BLaER1 (cell line): ENCODE results near the gene KIAA1755.

Source experiments
- H3K27ac ChIP-seq: shearing (Covaris generic); formaldehyde crosslinking; 2 replicates; pipeline ENCODE4 v1.8.1; 2022
- H3K27me3 ChIP-seq: shearing (Covaris generic); formaldehyde crosslinking; 2 replicates; pipeline ENCODE4 v1.8.1; 2022
- H3K36me3 ChIP-seq: shearing (Covaris generic); formaldehyde crosslinking; 2 replicates; pipeline ENCODE4 v1.8.1; 2022
- H3K4me1 ChIP-seq: shearing (Covaris generic); formaldehyde crosslinking; 2 replicates; pipeline ENCODE4 v1.8.1; 2022
- H3K4me2 ChIP-seq: shearing (Covaris generic); formaldehyde crosslinking; 2 replicates; pipeline ENCODE4 v1.8.1; 2022
- H3K4me3 ChIP-seq: shearing (Covaris generic); formaldehyde crosslinking; 2 replicates; pipeline ENCODE4 v1.8.1; 2022
- H3K9ac ChIP-seq: shearing (Covaris generic); formaldehyde crosslinking; 2 replicates; pipeline ENCODE4 v1.8.1; 2022
- H3K9me3 ChIP-seq: shearing (Covaris generic); formaldehyde crosslinking; 2 replicates; pipeline ENCODE4 v1.8.1; 2022
- H4K20me1 ChIP-seq: shearing (Covaris generic); formaldehyde crosslinking; 2 replicates; pipeline ENCODE4 v1.8.1; 2022
- Cebpa-rat ChIP-seq: shearing (Covaris generic); IDR thresholded peaks from 2 replicates; pipeline ENCODE4 v1.8.1; 2022

KIAA1755 gene

DNA sequence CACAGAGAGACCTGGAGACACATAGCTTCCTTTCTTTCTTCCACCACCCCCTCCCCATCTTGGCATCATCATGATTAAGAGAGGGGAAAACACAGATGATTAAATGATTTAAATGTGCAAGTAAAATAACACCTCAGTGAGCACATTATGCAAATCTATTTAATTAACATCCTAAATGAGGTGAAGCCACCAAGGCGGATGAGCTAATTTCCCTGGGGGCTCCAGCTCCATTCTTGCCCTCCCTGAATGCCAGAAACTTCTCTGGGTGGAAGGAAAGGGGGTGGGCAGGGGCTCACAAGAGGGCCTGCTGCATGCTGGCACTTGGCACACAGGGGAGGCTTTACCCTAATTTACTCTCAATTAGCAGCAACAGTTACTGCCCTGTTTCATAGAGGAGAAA, 62.9 kb downstream of the KIAA1755 start:
- Histone ChIP-seq H3K27ac (no peak overlapping the region), H3K4me1 (peaks cover 22% of the 10 kb centered on the region), H3K4me2 (peak overlapping the region; percentile 3; the same call in 1 of the 2 replicates)

GRCh38 chr20:38197217-38197616, 63.3 kb downstream of the KIAA1755 start:
- no peaks in the 10 kb centered on the region for H3K36me3 ChIP-seq
- H4K20me1 ChIP-seq = no peaks in the 10 kb centered on the region
- H3K27me3 ChIP-seq = no peaks in the 10 kb centered on the region
- TF ChIP-seq Cebpa-rat = no peak
- 0 out of 2 replicates have a peak overlapping the region, but pooled peaks have one; percentile 3 for H3K4me2 ChIP-seq
- H3K27ac ChIP-seq = no peak overlapping the region
- H3K9ac ChIP-seq = no peak overlapping the region
- no peaks in the 10 kb centered on the region for H3K9me3 ChIP-seq
- H3K4me1 ChIP-seq = peaks cover 22% of the 10 kb centered on the region
- no peak overlapping the region for H3K4me3 ChIP-seq

More for the DNA sequence above, 62.9 kb downstream of the KIAA1755 start:
- Histone ChIP-seq H3K9ac (no peak overlapping the region), H3K27me3 (no peaks in the 10 kb centered on the region), H4K20me1 (no peaks in the 10 kb centered on the region), H3K4me3 (no peak overlapping the region), H3K9me3 (no peaks in the 10 kb centered on the region), H3K36me3 (no peaks in the 10 kb centered on the region)
- no peak for TF ChIP-seq Cebpa-rat

DNA sequence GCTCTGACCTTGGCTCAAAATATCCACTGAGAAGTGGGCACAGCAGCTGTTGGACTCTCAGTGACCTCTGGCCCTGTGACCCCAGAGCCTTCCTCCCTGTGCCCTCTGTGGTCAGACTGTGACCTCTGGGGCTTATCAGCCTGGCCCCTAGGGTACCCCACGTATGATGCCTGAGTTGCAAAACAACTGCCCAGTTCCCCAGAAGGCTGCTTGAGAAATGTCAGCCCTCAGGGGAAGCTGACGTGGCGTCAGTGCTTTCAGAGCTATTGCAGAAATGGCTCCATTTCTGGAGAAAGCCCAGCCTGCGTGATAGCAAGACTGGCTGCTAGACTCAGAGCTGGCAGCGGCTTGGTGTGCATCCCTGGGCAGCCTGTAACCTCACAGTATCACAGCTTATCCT, 63.9 kb downstream of the KIAA1755 start:
- H3K36me3 ChIP-seq = no peaks in the 10 kb centered on the region
- peaks cover 22% of the 10 kb centered on the region for H3K4me1 ChIP-seq
- no peaks in the 10 kb centered on the region for H3K27me3 ChIP-seq
- 0 out of 2 replicates have a peak overlapping the region, but pooled peaks have one; percentile 13 for H3K4me2 ChIP-seq
- no peak overlapping the region for H3K27ac ChIP-seq
- TF ChIP-seq Cebpa-rat = no peak
- no peak overlapping the region for H3K4me3 ChIP-seq
- no peak overlapping the region for H3K9ac ChIP-seq
- H4K20me1 ChIP-seq = no peaks in the 10 kb centered on the region
- no peaks in the 10 kb centered on the region for H3K9me3 ChIP-seq

DNA sequence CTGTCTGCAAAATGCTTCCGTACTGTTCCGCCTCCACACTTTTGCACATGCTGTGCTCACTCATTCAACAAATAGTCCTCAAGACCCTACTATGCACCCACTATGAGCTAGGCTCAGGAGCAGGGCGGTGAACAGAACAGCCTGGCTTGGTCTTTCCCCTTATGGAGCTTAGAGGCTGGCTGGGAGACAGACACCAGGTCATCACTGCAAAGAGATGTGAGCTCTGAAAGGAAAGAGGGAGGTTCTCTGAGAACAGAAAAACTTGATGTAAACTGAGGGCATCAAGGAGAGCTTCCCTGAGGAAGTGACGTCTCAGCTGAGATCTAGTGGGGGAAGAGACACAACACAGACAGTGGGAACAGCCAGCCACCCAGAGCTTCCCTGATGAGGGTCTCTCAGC, 64.5 kb downstream of the KIAA1755 start:
- H3K9ac ChIP-seq = no peak overlapping the region
- peaks cover 22% of the 10 kb centered on the region for H3K4me1 ChIP-seq
- H3K27me3 ChIP-seq = no peaks in the 10 kb centered on the region
- H4K20me1 ChIP-seq = no peaks in the 10 kb centered on the region
- no peak overlapping the region for H3K4me3 ChIP-seq
- no peaks in the 10 kb centered on the region for H3K9me3 ChIP-seq
- TF ChIP-seq Cebpa-rat = no peak
- no peak overlapping the region for H3K27ac ChIP-seq
- H3K4me2 ChIP-seq = 0 out of 2 replicates have a peak overlapping the region, but pooled peaks have one; percentile 13
- no peaks in the 10 kb centered on the region for H3K36me3 ChIP-seq

DNA sequence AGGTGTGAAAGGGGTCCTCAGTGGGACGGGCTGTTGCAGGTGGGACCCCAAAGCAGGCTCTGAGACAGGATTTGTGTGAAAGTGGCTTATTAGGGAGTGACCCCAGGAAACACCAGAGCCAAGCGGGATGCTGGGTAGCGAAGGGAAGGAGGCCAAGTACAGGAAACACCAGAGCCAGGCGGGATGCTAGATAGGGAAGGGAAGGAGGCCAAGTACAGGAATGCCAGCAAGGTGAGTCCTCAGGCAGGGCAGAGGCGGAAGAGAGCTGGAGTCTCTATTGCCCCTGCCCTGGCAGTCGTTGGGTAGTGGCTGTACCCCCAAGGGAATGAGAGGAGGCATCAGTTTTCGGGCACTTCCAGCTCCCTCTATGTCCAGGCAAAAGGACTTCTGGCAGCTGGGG, 65.0 kb downstream of the KIAA1755 start:
- Histone ChIP-seq H3K4me1 (peaks cover 22% of the 10 kb centered on the region), H4K20me1 (no peaks in the 10 kb centered on the region)

DNA sequence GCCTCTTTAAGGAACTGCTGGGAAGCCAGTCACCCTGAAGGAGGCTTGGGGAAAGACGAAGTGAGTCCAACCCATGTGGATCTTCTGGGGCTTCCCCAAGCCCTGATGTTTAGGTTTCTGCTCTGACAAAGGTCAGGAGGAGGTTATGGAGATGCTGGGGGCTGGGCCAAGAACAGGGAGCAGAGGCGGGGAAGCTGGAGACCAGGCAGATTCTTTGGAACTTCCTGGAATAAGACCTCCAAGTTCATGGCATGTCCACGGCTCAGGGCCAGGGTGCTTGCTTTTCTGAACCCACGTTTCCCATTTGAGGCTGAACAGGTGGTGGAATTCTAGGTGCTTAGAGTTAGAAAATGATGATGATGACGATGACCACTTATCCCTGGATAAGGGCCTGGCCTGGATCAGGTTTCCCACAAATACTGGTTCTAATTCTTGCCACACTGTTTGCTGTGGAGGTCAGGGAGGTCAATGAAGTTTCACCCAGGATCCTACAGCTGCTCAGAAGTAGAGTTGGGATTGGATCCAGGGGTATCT, 65.5 kb downstream of the KIAA1755 start:
- Histone ChIP-seq H4K20me1 (no peaks in the 10 kb centered on the region), H3K27me3 (no peaks in the 10 kb centered on the region), H3K4me2 (no peak overlapping the region), H3K9ac (no peak overlapping the region), H3K36me3 (no peaks in the 10 kb centered on the region), H3K9me3 (no peaks in the 10 kb centered on the region), H3K27ac (no peak overlapping the region), H3K4me1 (peaks cover 22% of the 10 kb centered on the region), H3K4me3 (no peak overlapping the region)
- TF ChIP-seq Cebpa-rat = no peak

More for the DNA sequence above, 65.0 kb downstream of the KIAA1755 start:
- H3K9ac ChIP-seq = no peak overlapping the region
- H3K36me3 ChIP-seq = no peaks in the 10 kb centered on the region
- H3K4me3 ChIP-seq = no peak overlapping the region
- TF ChIP-seq Cebpa-rat = no peak
- H3K9me3 ChIP-seq = no peaks in the 10 kb centered on the region
- no peak overlapping the region for H3K27ac ChIP-seq
- H3K4me2 ChIP-seq = no peak overlapping the region
- H3K27me3 ChIP-seq = no peaks in the 10 kb centered on the region

DNA sequence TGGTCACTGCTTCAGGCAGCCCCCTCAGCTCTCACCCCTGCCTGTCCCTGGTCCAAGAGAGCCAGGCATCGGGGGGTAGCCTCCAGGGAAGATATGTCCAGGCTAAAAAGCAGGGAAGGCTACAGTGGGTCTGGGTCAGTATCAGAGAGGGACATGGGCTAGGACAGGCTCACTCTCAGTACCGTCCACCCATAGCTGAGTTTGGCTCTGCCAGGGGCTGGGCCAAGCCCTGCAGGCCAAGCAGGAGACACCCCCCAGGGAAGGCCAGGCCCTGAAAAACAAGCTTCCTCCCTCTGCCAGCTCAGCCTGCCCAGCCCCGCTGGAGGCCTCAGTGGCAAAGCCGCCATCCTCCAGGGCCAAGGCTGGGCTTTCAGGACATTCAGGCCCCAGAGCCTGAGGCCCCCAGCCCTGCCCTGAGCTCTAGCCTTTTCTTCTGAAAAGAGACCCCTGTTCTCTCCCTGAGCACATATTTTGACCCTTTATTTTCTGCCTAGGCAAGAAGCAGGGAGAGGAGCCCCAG, 66.9 kb downstream of the KIAA1755 start:
- Histone ChIP-seq H4K20me1 (no peaks in the 10 kb centered on the region), H3K27ac (no peak overlapping the region), H3K9ac (no peak overlapping the region), H3K4me1 (peaks cover 22% of the 10 kb centered on the region), H3K36me3 (no peaks in the 10 kb centered on the region), H3K4me2 (no peak overlapping the region), H3K9me3 (no peaks in the 10 kb centered on the region), H3K27me3 (no peaks in the 10 kb centered on the region), H3K4me3 (no peak overlapping the region)
- no peak for TF ChIP-seq Cebpa-rat

DNA sequence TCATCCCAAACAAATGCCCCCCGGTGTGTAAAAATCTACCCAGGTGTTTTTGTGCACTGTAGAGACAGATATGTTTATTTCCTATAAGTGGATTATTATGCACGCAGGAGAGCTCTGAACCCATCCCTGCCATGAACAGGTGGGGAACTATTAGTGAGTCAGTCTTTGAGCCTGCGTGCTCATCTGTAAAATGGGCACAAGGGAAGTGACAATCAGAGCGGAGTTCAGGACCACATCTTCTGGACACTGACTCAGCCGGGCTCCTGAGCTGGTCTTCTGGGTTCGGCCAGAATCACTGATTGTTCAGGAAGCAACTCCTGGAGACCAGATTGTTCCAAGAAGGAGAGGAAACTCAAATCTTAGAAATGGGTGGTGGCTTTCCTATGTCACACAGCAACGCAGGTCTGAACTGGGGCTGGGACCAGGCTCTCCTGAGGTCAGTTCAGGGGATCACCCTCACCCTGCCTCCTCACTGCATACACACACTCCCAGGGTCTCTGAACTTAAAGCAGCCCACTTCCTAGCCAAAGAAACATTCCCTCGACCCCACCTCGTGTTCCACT, 68.1 kb downstream of the KIAA1755 start:
- Histone ChIP-seq H3K36me3 (no peaks in the 10 kb centered on the region), H3K27ac (no peak overlapping the region), H3K9ac (no peak overlapping the region), H3K27me3 (no peaks in the 10 kb centered on the region), H3K4me3 (no peak overlapping the region), H3K9me3 (no peaks in the 10 kb centered on the region), H4K20me1 (no peaks in the 10 kb centered on the region), H3K4me2 (no peak overlapping the region), H3K4me1 (peaks cover 13% of the 10 kb centered on the region)
- TF ChIP-seq Cebpa-rat = no peak

- H3K4me1 ChIP-seq = peaks cover 7% of the 10 kb centered on the region
- no peak for TF ChIP-seq Cebpa-rat
- no peak overlapping the region for H3K4me2 ChIP-seq
- H3K27me3 ChIP-seq = no peaks in the 10 kb centered on the region
- H3K27ac ChIP-seq = no peak overlapping the region
- no peak overlapping the region for H3K4me3 ChIP-seq
- no peaks in the 10 kb centered on the region for H4K20me1 ChIP-seq
- H3K36me3 ChIP-seq = no peaks in the 10 kb centered on the region
- H3K9me3 ChIP-seq = no peaks in the 10 kb centered on the region
- no peak overlapping the region for H3K9ac ChIP-seq
These were observed 68.9 kb downstream of the KIAA1755 start for GRCh38 chr20:38191654-38192053.

DNA sequence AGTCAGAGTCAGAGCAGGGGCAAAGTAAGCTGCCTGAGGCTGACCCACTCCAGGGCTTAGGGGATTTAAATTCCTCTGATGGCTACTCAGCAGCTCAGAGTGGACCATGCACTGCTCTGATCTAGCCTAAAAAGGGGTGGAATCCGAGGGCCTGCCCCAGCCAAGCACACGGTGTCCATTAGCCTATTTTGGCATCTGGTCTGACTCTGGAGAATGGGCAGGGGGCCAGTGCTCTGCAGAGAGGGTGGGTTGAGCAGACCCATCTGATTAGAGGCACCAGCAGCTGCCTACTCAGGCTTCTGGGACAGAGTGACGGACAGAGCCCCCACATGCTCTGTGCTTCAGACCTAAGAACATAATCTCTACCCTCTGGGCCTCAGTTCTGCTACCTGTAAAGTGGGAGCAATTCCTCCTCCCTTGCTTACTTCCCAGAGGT, 69.6 kb downstream of the KIAA1755 start:
- Histone ChIP-seq H3K36me3 (no peaks in the 10 kb centered on the region), H3K27me3 (no peaks in the 10 kb centered on the region), H3K27ac (no peak overlapping the region), H3K9ac (no peak overlapping the region), H3K9me3 (no peaks in the 10 kb centered on the region), H3K4me2 (no peak overlapping the region), H3K4me1 (no peaks in the 10 kb centered on the region), H4K20me1 (no peaks in the 10 kb centered on the region), H3K4me3 (no peak overlapping the region)
- no peak for TF ChIP-seq Cebpa-rat
